GM12875 (cell line): ENCODE data around the gene DSCAM.
"Not testable (repeated sequence)": the region's sequence is repeated elsewhere in the genome, so short reads cannot be mapped to it uniquely, and the experiment has no call there.

ENCODE experiments used
- H3K4me3 ChIP-seq: one replicate; pipeline ENCODE4 v1.5.1; 2011; ENCODE audit warnings: low read depth, low read length, control low read depth
- CTCF ChIP-seq: IDR thresholded peaks from 2 replicates; pipeline ENCODE4 v1.5.1; 2011; ENCODE audit warnings: low read depth, mild to moderate bottlenecking, control low read depth, inconsistent platforms, low read length, moderate library complexity, borderline replicate concordance; ENCODE audit not compliant: insufficient read depth

DSCAM gene

GRCh38 chr21:40846587-40847411 lies at the start of gene DSCAM:
DSCAM (minus strand) TSS chr21:40847158; CDS start chr21:40846661, 497 bp downstream.
- no peak within 1 kb of the TSS for H3K4me3 ChIP-seq
- no peak for TF ChIP-seq CTCF

GRCh38 chr21:40895697-40896096 lies 48.7 kb upstream of the DSCAM start:
- not testable (repeated sequence) for H3K4me3 ChIP-seq

GRCh38 chr21:40886931-40887330 lies 40.0 kb upstream of the DSCAM start:
- H3K4me3 ChIP-seq, result no peak overlapping the region
- no peak for TF ChIP-seq CTCF

GRCh38 chr21:40886006-40886405 lies 39.0 kb upstream of the DSCAM start:
- TF ChIP-seq CTCF, result no peak
- no peak overlapping the region for H3K4me3 ChIP-seq

- no peak overlapping the region for H3K4me3 ChIP-seq
- TF ChIP-seq CTCF, result no peak
Observed at GRCh38 chr21:40882192-40882915, 35.4 kb upstream of the DSCAM start.

GRCh38 chr21:40881767-40882166 lies 34.8 kb upstream of the DSCAM start:
- no peak overlapping the region for H3K4me3 ChIP-seq
- TF ChIP-seq CTCF, result no peak

GRCh38 chr21:40871099-40871498 lies 24.1 kb upstream of the DSCAM start:
- TF ChIP-seq CTCF, result no peak

More at GRCh38 chr21:40871099-40871498, 24.1 kb upstream of the DSCAM start:
- no peak overlapping the region for H3K4me3 ChIP-seq
